NK-92 (cell line): ENCODE measurements around the gene ELMO1.

ENCODE experiments used
- DNase-seq: peaks from one replicate; lab custom pipeline; 2025; ENCODE audit not compliant: unreplicated experiment; lab: John Stamatoyannopoulos, UW

ELMO1 gene

DNA sequence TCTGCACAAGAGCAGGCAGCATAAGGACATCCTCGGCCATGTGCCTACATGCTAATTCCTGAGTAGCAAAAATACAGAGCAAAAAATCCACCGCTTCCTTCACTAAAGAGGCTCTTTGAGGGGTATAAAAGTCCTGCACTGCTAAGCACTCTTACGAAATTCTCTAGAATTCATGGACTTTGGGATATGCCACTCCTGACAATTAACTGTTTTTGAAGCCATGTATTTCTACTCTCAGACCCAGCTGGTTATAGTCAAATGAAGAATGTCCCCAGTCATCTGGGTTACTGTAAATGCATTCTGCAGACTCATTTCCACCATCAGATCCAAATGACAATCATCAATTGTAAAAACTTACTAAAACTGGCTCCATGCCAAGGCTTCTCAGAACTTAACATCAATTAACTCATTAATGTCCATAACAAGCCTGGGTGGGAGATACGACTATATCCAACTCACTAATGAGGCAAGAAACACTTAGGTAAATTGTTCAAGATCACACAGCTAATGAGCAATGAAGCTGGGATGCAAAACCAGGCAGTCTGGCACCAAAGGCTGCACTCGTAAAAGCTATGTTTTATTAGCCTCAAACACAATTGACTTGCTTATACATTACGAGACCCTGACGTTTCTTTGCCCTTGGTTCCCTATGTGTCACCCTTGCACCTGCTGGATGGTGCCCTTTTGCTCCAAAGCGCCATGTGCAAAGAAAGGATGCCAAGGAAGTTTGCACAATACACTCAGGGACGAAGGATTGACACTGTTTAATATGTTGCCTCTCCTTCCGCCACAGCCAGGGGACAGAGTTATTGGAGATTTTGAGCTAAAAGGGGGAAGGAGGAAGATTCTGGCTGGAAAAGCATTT is 250.4 kb downstream of the ELMO1 start:
- DNase-seq = no peak

- DNase-seq = no peak
These were observed 251.6 kb downstream of the ELMO1 start for GRCh38 chr7:37197108-37197507.

GRCh38 chr7:37196676-37197075 is 252.0 kb downstream of the ELMO1 start:
- no peak for DNase-seq

GRCh38 chr7:37195388-37195787 is 253.3 kb downstream of the ELMO1 start:
- DNase-seq = no peak

DNA sequence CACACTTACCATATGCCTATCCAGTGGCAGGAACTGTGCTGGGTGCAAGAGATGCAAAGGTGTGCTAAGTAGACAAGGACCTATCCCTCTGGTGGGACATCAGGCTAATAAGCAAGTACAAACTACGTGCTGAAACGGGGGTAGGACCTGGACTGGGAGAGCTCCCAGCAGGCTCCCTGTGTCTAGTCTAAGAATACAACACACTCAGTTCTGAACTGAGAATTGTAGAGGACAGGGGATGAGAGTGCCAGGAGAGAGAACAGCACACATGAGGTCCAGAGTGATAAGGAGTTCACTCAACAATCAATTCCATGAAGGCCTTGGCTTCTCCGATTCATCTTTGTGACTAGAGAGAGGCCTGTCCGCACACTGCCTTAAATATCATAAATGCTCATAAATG is 253.7 kb downstream of the ELMO1 start:
- no peak for DNase-seq

DNA sequence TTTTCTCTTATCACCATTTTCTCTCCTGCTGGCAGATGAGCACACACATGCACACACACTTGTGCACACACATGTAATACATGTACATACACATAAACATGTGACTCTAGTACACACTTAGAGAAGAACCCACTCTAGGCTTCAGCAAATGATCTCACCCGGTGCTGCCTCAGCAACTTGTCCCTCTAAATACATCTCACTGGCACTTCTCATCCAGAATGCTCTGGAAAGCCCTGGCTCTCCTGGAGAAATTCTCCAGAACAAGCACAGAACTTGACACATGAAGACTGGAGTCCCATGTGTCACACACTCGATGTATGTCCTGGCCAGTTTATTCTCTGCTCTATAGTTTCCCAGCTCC is 254.9 kb downstream of the ELMO1 start:
- DNase-seq = no peak

DNA sequence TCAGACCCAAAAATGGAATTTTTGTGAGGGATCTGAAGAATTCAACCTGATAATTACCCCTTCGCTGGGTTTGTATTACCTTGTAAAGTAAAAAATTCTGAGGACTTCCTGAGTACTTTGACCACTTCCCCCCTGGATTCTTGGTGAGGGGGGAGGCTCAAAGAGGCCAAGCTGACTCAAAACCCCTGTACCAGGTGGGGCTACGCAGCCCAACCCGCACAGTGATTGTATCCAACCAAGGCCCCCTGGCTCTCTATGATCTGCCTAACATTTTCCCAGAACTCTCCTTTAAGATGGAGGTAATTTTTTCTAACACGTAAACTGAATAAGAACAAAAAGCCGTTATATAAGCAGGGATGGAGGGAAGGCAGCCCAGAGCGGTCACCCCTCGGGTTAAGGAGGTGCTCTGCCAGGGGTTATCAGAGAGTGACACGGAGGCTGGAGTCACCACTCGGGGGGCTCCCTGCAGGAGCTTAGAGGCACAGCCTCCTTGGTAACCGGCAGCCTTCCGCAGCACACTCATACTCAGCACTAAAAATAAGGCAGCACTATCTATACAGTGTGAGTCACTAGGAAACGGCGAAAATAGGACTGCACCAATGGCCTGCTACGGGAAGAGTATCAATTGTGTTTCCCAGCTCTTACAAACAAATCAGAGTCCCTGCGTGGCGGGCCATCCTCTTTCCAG is 255.4 kb downstream of the ELMO1 start:
- DNase-seq = no peak

- no peak for DNase-seq
These were observed 256.9 kb downstream of the ELMO1 start for GRCh38 chr7:37191797-37192196.

- DNase-seq = no peak
These were observed 261.5 kb downstream of the ELMO1 start for GRCh38 chr7:37187179-37187578.

DNA sequence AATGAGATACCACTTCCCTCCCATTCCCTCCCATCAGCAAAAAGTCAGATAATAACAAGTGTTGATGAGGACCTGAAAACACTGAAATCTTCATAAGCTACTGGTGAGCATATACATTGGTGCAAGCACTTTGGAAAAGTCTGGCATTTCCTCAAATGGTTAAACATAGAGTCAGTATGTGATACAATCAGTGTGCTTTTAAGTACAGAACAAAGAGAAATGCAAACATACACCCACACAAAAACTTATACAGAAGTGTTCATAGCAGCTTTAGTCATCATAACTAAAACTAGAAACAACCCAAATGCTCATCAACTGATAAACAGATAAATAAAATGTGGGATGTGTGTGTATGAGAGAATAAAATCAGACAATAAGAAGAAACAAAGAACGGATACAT is 261.9 kb downstream of the ELMO1 start:
- no peak for DNase-seq

GRCh38 chr7:37181550-37181932 is 267.1 kb downstream of the ELMO1 start:
- no peak for DNase-seq

DNA sequence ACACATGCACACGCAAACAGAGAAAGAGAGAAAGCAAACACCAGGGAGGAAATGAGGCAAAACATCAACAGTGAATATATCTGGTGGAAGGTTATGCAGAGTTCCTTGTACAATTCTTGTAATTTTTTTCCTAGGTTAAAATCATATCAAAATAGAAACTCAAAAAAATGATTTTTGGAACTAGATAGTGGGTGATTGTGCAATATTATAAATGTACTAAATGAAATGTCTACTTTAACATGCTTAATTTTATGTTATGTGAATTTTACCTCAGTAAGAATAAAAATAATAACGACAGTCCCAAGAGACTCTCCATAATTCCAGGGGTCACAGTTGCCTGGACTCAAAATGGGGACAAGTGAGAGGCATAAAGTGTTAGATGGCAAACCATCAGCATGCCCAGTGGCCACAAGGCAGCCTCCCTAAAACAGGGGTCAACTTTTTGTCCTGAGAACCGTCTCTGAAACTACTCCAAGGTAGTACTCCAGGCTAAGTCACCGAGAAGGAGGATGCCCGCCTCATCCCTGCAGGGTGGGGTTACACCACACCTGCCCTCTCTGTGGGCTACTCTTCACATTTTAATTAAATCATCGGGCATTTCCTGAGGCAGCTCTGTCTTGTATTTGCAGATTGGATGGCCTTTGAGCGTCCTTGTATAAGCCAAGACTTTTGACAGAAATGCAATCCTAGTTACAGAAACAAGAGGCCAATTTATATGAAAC is 267.7 kb downstream of the ELMO1 start:
- no peak for DNase-seq

DNA sequence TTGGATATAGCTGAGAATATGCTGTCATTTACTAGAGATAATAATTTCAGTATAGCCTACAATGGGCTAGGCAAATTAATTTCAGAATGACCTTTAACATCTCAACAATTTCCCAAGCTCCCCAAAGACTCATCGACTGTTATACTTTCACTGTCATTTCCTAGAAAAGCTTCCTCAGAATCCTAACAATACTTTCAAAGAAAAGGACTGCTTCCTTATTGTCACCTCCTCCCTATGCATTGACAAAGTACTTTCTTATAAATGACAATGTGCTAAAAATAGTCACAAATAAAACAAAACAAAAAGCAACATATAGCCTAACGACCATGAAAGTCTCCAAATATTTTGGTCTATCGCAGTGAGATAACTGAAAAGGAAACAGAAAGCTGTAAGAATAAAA is 272.6 kb downstream of the ELMO1 start:
- no peak for DNase-seq

GRCh38 chr7:37174460-37174859 is 274.2 kb downstream of the ELMO1 start:
- DNase-seq = no peak

DNA sequence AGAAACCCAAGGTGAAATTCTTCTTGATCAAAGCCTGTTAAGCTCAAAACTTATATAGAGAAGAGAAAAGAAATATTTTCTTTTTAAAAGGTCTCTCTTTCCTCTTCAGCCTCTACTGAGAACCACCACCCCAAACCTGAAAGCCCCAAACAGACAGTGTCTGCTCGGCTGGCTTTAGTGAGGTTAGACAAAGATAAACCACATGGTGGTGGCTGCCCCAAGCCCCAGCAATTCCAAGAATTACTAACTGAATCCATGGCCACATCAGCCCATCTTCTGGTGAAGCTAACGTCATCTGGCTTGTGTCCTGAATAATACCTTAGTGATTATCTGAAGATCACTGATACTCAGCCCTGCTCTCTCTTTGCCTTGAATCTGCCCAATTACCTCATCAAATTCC is 275.0 kb downstream of the ELMO1 start:
- no peak for DNase-seq

DNA sequence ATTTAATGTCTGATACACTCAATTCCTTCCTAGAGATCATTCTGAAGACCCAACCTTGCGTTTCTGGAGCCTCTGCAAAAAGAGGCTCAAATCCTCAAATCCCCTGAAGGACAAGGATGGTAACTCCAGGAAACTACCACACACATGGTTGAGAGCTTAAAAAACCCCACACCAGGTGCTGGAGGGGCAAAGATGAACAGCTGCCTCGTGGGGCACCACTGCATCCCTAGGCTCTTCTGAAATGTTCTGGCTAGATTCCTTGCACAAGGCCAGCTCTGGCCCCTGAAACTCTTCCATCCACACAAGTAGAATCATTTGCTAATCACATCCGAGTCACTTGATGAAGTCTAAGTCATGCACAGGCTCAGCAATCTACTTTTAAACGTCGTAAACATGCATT is 286.6 kb downstream of the ELMO1 start:
- DNase-seq = no peak

GRCh38 chr7:37160656-37161055 is 288.0 kb downstream of the ELMO1 start:
- DNase-seq = no peak

GRCh38 chr7:37153376-37153775 is 295.3 kb downstream of the ELMO1 start:
- DNase-seq = no peak

GRCh38 chr7:37151741-37152413 is 296.8 kb downstream of the ELMO1 start:
- no peak for DNase-seq

DNA sequence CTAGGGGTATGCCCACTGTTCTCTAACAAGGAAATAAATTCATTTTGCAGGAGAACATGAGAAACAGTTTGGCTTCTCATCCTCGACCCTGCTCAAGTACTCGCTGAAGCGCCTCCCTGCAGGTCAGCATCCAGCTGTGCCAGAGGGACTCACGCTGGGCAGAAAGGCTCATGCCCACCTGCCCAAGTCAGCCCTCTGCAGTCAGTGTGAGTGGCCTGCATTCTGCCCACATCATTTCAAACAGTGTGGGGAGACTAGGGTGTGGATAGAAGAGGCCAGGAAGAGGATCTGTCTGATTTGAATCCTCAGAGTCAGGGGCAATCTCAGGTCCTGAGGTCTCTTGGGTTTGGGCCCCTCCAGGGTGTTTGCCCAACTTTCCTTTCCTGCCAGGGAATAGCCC is 297.8 kb downstream of the ELMO1 start:
- DNase-seq = no peak

GRCh38 chr7:37150180-37150579 is 298.5 kb downstream of the ELMO1 start:
- DNase-seq = no peak

DNA sequence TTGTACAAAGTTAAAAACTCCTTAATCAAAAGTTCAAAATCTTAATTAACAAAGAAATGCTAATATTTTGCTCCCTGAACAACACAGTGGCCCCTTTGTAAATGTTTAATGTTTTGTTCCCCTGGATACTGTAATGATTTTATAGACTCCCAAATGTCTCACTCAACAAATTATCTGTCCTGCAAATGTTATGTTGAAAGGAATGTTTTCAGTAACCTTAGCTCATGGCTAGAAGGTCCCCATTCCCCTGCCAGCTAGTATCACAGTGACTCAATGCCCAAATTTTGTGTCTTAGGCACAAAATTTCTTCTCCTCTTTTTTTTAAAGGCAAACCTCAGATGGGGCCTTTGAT is 298.9 kb downstream of the ELMO1 start:
- DNase-seq = no peak
